ENCODE results near the gene SLC19A2.

DNA sequence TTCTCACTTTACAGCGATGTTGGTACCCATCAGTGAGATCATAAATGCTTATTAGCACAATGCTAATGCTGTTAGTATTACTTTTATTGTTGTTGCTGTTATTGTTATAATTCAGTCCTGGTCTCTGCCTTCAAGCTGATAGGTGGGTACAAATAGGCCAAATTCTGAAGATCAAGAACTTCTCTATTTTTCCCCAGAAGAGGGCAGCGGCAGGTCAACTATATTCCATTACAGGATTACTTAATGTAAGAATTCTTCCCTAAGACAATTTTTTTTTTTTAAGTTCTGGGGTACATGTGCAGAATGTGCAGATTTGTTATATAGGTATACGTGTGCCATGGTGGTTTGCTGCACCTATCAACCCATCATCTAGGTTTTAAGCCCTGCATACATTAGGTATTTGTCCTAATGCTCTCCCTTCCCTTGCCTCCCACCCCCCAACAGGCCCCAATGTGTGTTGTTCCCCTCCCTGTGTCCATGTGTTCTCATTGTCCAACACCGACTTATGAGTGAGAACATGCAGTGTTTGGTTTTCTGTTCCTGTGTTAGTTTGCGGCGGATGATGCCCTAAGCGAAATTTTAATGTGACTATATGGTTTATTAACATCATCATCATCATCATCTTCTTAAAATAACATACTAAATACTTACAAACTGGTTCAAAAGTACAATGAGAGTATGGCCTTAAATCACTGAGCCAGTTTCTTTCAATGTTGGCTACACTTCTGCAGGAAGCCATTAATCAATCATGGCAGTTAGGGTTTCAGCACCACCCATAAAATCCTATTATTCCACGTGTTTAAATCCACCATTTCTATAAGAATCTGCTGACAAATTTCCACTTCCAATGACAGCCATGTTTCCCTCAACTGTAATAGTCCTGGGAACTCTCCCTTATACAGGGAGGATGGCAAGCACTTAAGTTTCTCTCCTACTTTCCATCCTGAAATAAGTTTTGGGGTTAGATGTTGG lies 19.2 kb downstream of the SLC19A2 start:
- TF ChIP-seq, protein P1, sequence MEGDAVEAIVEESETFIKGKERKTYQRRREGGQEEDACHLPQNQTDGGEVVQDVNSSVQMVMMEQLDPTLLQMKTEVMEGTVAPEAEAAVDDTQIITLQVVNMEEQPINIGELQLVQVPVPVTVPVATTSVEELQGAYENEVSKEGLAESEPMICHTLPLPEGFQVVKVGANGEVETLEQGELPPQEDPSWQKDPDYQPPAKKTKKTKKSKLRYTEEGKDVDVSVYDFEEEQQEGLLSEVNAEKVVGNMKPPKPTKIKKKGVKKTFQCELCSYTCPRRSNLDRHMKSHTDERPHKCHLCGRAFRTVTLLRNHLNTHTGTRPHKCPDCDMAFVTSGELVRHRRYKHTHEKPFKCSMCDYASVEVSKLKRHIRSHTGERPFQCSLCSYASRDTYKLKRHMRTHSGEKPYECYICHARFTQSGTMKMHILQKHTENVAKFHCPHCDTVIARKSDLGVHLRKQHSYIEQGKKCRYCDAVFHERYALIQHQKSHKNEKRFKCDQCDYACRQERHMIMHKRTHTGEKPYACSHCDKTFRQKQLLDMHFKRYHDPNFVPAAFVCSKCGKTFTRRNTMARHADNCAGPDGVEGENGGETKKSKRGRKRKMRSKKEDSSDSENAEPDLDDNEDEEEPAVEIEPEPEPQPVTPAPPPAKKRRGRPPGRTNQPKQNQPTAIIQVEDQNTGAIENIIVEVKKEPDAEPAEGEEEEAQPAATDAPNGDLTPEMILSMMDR (IDR thresholded peaks at IDR 0.05): peak; percentile 38 to 44 (median 39)
- no peak for TF ChIP-seq POLR2AphosphoS5 (IDR thresholded peaks at IDR 0.05)
- no peak for TF ChIP-seq POLR2A (IDR thresholded peaks at IDR 0.05; ENCODE audit: low read depth)
